Left hindlimb (tissue), 1 donor: ENCODE results near the gene CRABP2.

Experiments used
- DNase-seq: peaks from one replicate; pipeline ENCODE4 v3.0.0-alpha.2; 2018

CRABP2 gene

GRCh38 chr1:156689035-156689952 is 16.1 kb downstream of the CRABP2 start:
- DNase-seq: peak; percentile 86

GRCh38 chr1:156684227-156684782 is 21.1 kb downstream of the CRABP2 start:
- DNase-seq: peak; percentile 25

GRCh38 chr1:156682166-156682890 is 23.1 kb downstream of the CRABP2 start:
- peak; percentile 17 for DNase-seq

GRCh38 chr1:156681196-156681960 is 24.0 kb downstream of the CRABP2 start:
- peak; percentile 20 for DNase-seq

- DNase-seq: no peak
Measured at GRCh38 chr1:156680056-156680455, 25.3 kb downstream of the CRABP2 start.

- DNase-seq: peak; percentile 84
Measured at GRCh38 chr1:156677616-156678596, 27.5 kb downstream of the CRABP2 start.

GRCh38 chr1:156676820-156677615 is 28.4 kb downstream of the CRABP2 start, which contains the start of gene NES:
Gene NES, minus strand, starts transcription at chr1:156677407. Its CDS starts 143 bp downstream, at chr1:156677264.
- DNase-seq: peak; percentile 90

GRCh38 chr1:156676114-156676819 is 29.1 kb downstream of the CRABP2 start:
- DNase-seq: peak; percentile 48

GRCh38 chr1:156675210-156676113 is 29.9 kb downstream of the CRABP2 start:
- DNase-seq: peak; percentile 82

GRCh38 chr1:156673387-156674121 is 31.8 kb downstream of the CRABP2 start:
- DNase-seq: peak; percentile 29

GRCh38 chr1:156671804-156672203 is 33.6 kb downstream of the CRABP2 start:
- no peak for DNase-seq

- DNase-seq: no peak
Measured at GRCh38 chr1:156670791-156671190, 34.6 kb downstream of the CRABP2 start.

- DNase-seq: no peak
Measured at GRCh38 chr1:156670359-156670758, 35.0 kb downstream of the CRABP2 start.

- DNase-seq: no peak
Measured at GRCh38 chr1:156669794-156670193, 35.6 kb downstream of the CRABP2 start.

GRCh38 chr1:156668801-156669637 is 36.4 kb downstream of the CRABP2 start:
- no peak for DNase-seq

GRCh38 chr1:156667968-156668709 is 37.2 kb downstream of the CRABP2 start:
- no peak for DNase-seq
